PC-9 (cell line): Measurements from ENCODE around the gene INO80D. TPM values are rescaled to one million over a fixed set of nuclear protein-coding genes. Genes with fewer than 3 reads are reported as not detected.

Experiments
- BruUV-seq: library from RNA; stranded (reverse); fragments of 400-500 nt; replicated peaks from 2 replicates; lab custom pipeline; 2021; lab: Mats Ljungman, UMichigan
- CTCF ChIA-PET: fragments of 300-600 bp; sonication (Branson Sonifier 250); formaldehyde crosslinking; loops from one replicate; lab custom pipeline; 2022; ENCODE audit warnings: antibody characterized with exemption; lab: Charles Lee
- POLR2A ChIA-PET: fragments of 300-600 bp; sonication (Branson Sonifier 250); formaldehyde crosslinking; loops from one replicate; lab custom pipeline; 2022; ENCODE audit warnings: antibody characterized with exemption; ENCODE audit not compliant: unreplicated experiment; lab: Charles Lee
- DNase-seq, 2 experiments: peaks; one replicate each; pipeline versions ENCODE4 v3.0.0 to v3.0.0-alpha.2; 2015 to 2022; ENCODE audit warnings: mixed read lengths in 1 of 2
- H2AFZ ChIP-seq: fragments of 200-600 bp; sonication (generic); 2 replicates; pipeline ENCODE4 v1.8.1; 2017; ENCODE audit warnings: antibody characterized with exemption
- H3F3A ChIP-seq: fragments of 200-600 bp; sonication (generic); 2 replicates; pipeline ENCODE4 v1.8.1; 2017; ENCODE audit warnings: antibody characterized with exemption, mild to moderate bottlenecking, low read depth; ENCODE audit not compliant: insufficient read depth
- H3K27ac ChIP-seq: fragments of 200-600 bp; sonication (generic); 2 replicates; pipeline ENCODE4 v1.6.1; 2016; ENCODE audit warnings: mixed run types
- H3K27me3 ChIP-seq: fragments of 200-600 bp; sonication (generic); 2 replicates; pipeline ENCODE4 v1.6.1; 2016; ENCODE audit warnings: low read depth, mixed run types; ENCODE audit not compliant: insufficient read depth
- H3K36me3 ChIP-seq: fragments of 200-600 bp; sonication (generic); 2 replicates; pipeline ENCODE4 v1.6.1; 2016; ENCODE audit warnings: low read depth, mixed run types
- H3K4me1 ChIP-seq: fragments of 200-600 bp; sonication (generic); replicated peaks from 2 replicates; pipeline ENCODE4 v1.6.1; 2016; ENCODE audit warnings: mixed run types; ENCODE audit not compliant: insufficient read depth
- H3K4me2 ChIP-seq: fragments of 200-600 bp; sonication (generic); 2 replicates; pipeline ENCODE4 v1.6.1; 2017; ENCODE audit warnings: mixed run types
- H3K4me3 ChIP-seq: fragments of 200-600 bp; sonication (generic); 2 replicates; pipeline ENCODE4 v1.6.1; 2016; ENCODE audit warnings: mixed run types
- H3K79me2 ChIP-seq: fragments of 200-600 bp; sonication (generic); 2 replicates; pipeline ENCODE4 v1.6.1; 2017; ENCODE audit warnings: low read depth, mixed run types
- H3K9me2 ChIP-seq: fragments of 200-600 bp; sonication (generic); 2 replicates; pipeline ENCODE4 v1.8.1; 2017; ENCODE audit warnings: mild to moderate bottlenecking; ENCODE audit not compliant: insufficient read depth
- H3K9me3 ChIP-seq: fragments of 200-600 bp; sonication (generic); 2 replicates; pipeline ENCODE4 v1.8.1; 2016; ENCODE audit warnings: low read depth; ENCODE audit not compliant: insufficient read depth
- H4K20me1 ChIP-seq: fragments of 200-600 bp; sonication (generic); 2 replicates; pipeline ENCODE4 v1.8.1; 2017; ENCODE audit not compliant: insufficient read depth
- CTCF ChIP-seq: fragments of 200-600 bp; sonication (generic); conservative IDR thresholded peaks from 2 replicates; pipeline ENCODE4 v1.6.1; 2017; ENCODE audit warnings: mixed run types, antibody characterized with exemption, mild to moderate bottlenecking, moderate library complexity
- EZH2 ChIP-seq: fragments of 200-600 bp; sonication (generic); IDR thresholded peaks from 2 replicates; pipeline ENCODE4 v1.8.0; 2017; ENCODE audit warnings: antibody characterized with exemption, low read depth
- intact Hi-C: fragments of 100-400 bp; cut with micrococcal nuclease; formaldehyde crosslinking; loops from one replicate; pipeline ENCODE4 v1.10.0; 2022; ENCODE audit not compliant: unreplicated experiment
- total RNA-seq: library from RNA; stranded (reverse); gene quantifications from 2 replicates; pipeline ENCODE4 v1.2.3, GENCODE V29; 2021

Gene INO80D
- total RNA-seq, 1 experiment from 2014 or later, result 12.4 TPM

- TF ChIP-seq EZH2 (no peak), CTCF (no peak)
- no peaks in the 10 kb centered on the region for H3F3A ChIP-seq
- BruUV-seq, result no TSS peak
- H3K27ac ChIP-seq, result no peak overlapping the region
- no peaks in the 10 kb centered on the region for H3K9me3 ChIP-seq
- no peak overlapping the region for H3K4me3 ChIP-seq
- intact Hi-C loops, result no loop called here
- no peaks in the 10 kb centered on the region for H3K9me2 ChIP-seq
- DNase-seq, result no peak
- H3K27me3 ChIP-seq, result no peaks in the 10 kb centered on the region
- no peaks in the 10 kb centered on the region for H3K79me2 ChIP-seq
- H3K4me2 ChIP-seq, result no peak overlapping the region
- no peaks in the 10 kb centered on the region for H3K4me1 ChIP-seq
- H4K20me1 ChIP-seq, result no peaks in the 10 kb centered on the region
- no peaks in the 10 kb centered on the region for H3K36me3 ChIP-seq
- ChIA-PET CTCF (interaction anchor here (0.7 kb wide), 1 partner anchor 10 kb away, joined by 4 read pairs; no protein-coding TSS in a partner anchor), POLR2A (no interaction called here)
- H2AFZ ChIP-seq, result no peak overlapping the region
These were observed 10.9 kb upstream of the INO80D start for GRCh38 chr2:206096876-206097275.

GRCh38 chr2:206095536-206096332, 9.8 kb upstream of the INO80D start:
- H3K79me2 ChIP-seq, result no peaks in the 10 kb centered on the region
- POLR2A ChIA-PET, result interaction anchor here (0.5 kb wide), 1 partner anchor 90 kb away, joined by 9 read pairs; no protein-coding TSS in a partner anchor
- TF ChIP-seq EZH2 (no peak), CTCF (no peak)
- no peaks in the 10 kb centered on the region for H3K9me3 ChIP-seq
- no peaks in the 10 kb centered on the region for H3K9me2 ChIP-seq
- no peak overlapping the region for H3K27ac ChIP-seq
- no TSS peak for BruUV-seq
- no peak overlapping the region for H3K4me3 ChIP-seq
- no peaks in the 10 kb centered on the region for H3K27me3 ChIP-seq
- H2AFZ ChIP-seq, result no peak overlapping the region
- H3K4me2 ChIP-seq, result no peak overlapping the region
- no peaks in the 10 kb centered on the region for H3K4me1 ChIP-seq
- CTCF ChIA-PET, result no interaction called here
- H4K20me1 ChIP-seq, result no peaks in the 10 kb centered on the region
- no peaks in the 10 kb centered on the region for H3F3A ChIP-seq
- intact Hi-C loops, result no loop called here
- no peaks in the 10 kb centered on the region for H3K36me3 ChIP-seq
- no peak for DNase-seq

GRCh38 chr2:206092297-206092696, 6.3 kb upstream of the INO80D start:
- H3K27me3 ChIP-seq, result no peaks in the 10 kb centered on the region
- ChIA-PET CTCF (no interaction called here), POLR2A (no interaction called here)
- H3F3A ChIP-seq, result no peaks in the 10 kb centered on the region
- no peak overlapping the region for H3K4me3 ChIP-seq
- peaks cover 5% of the 10 kb centered on the region for H3K79me2 ChIP-seq
- TF ChIP-seq EZH2 (no peak), CTCF (no peak)
- no peaks in the 10 kb centered on the region for H4K20me1 ChIP-seq
- no peaks in the 10 kb centered on the region for H3K36me3 ChIP-seq
- H3K9me2 ChIP-seq, result no peaks in the 10 kb centered on the region
- H3K9me3 ChIP-seq, result no peaks in the 10 kb centered on the region
- H3K27ac ChIP-seq, result no peak overlapping the region
- H3K4me1 ChIP-seq, result peaks cover 2% of the 10 kb centered on the region; the same call in 1 of the 2 replicates
- no peak overlapping the region for H2AFZ ChIP-seq
- no peak overlapping the region for H3K4me2 ChIP-seq
- DNase-seq, result no peak
- BruUV-seq, result no TSS peak
- intact Hi-C loops, result no loop called here
